ENCODE data around the gene TTF1. TPM values are rescaled to one million over a fixed set of nuclear protein-coding genes. Genes with fewer than 3 reads are reported as not detected.

TTF1 gene
- total RNA-seq, 1 donor from 2014 or later, result 34.8 TPM

DNA sequence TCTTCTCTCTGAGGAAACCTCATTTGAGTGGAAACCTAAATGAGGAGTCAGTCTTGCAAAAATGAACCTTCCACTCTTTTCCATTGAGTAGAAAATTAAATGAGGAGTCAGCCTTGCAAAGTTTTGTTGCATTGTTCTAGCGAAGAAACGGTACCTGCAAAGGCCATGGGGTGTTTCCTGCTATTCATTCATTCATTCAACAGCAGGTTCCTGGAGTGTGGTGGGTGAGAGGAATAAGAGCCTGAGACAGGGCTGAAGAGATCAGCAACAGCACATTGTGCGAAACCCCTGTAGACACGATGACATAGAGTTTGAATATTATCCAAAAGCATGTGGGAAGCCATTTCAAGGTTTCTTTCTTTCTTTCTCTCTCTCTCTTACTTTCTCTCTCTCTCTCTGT is 37.2 kb downstream of the TTF1 start:
- Mint-ChIP-seq H3K36me3 (ENCODE audit: low read depth) (peaks cover 6% of the 10 kb centered on the region), H3K4me3 (no peak overlapping the region)
- intact Hi-C loops (cut with micrococcal nuclease), result no loop called here

DNA sequence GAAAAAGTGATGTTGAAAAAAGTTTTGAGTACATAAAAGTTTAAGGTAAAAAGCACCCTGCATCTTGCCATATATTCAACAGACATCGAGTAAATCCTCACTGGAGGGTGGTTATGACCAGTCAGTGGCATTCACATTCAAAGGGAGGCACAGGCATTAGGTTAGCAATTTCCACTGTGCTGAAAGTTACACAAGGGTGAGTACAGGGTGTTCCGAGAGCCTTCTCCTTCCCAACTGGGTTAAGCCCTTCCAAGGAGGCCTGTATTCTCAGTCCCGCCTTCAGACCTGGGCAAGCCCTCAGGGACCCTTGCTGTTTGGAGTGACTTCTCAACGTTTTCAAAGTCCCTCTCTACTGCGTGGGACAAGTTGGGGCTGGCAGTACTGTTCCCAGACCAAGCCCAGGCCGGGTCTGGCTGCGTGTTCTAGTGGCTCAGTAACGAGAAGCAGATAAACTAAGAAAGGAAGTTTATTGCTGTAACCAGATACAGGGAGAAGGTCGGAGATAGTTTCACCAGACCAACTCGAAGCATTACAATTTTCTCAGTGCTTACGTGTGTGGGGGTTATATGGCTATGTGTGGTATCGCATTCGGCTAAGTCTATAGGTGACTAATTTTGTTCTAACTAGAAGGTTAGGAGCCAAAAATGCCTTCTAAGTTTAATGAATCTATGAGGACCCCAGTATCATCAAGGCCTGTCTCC is 38.9 kb downstream of the TTF1 start:
- Mint-ChIP-seq H3K4me3 (no peak overlapping the region), H3K27ac (no peak overlapping the region), H3K4me1 (peaks cover 5% of the 10 kb centered on the region), H3K36me3 (ENCODE audit: low read depth) (peaks cover 4% of the 10 kb centered on the region), H3K27me3 (peaks cover 2% of the 10 kb centered on the region), H3K9me3 (no peaks in the 10 kb centered on the region)
- intact Hi-C loops (cut with micrococcal nuclease), result no loop called here
- DNase-seq, result no peak

More for the DNA sequence above, 37.2 kb downstream of the TTF1 start:
- DNase-seq, result no peak
- peaks cover 2% of the 10 kb centered on the region for H3K27me3 Mint-ChIP-seq
- no peak overlapping the region for H3K27ac Mint-ChIP-seq
- H3K9me3 Mint-ChIP-seq, result no peaks in the 10 kb centered on the region
- peaks cover 15% of the 10 kb centered on the region for H3K4me1 Mint-ChIP-seq

DNA sequence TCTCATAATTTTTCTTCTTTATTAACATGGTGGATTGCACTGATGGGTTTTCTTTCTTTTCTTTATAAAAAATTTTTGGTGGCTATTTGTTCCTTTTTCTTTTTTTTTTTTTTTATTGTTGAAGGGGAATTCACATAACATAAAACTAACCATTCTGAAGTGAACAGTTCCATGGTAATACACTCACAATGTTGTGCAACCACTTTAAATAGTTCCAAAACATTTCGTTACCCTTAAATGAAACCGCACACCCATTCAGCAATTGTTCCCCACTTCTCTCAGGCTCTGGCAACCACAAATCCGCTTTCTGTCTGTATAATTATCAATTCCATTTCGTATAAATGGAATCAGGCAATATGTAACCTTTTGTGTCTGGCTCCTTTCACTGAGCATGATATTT is 40.2 kb downstream of the TTF1 start:
- H3K4me3 Mint-ChIP-seq, result no peak overlapping the region
- no peak for DNase-seq
- H3K9me3 Mint-ChIP-seq, result no peaks in the 10 kb centered on the region
- no peak overlapping the region for H3K27ac Mint-ChIP-seq
- H3K36me3 Mint-ChIP-seq (ENCODE audit: low read depth), result no peaks in the 10 kb centered on the region
- peaks cover 2% of the 10 kb centered on the region for H3K27me3 Mint-ChIP-seq
- no peaks in the 10 kb centered on the region for H3K4me1 Mint-ChIP-seq
- intact Hi-C loops (cut with micrococcal nuclease), result no loop called here

DNA sequence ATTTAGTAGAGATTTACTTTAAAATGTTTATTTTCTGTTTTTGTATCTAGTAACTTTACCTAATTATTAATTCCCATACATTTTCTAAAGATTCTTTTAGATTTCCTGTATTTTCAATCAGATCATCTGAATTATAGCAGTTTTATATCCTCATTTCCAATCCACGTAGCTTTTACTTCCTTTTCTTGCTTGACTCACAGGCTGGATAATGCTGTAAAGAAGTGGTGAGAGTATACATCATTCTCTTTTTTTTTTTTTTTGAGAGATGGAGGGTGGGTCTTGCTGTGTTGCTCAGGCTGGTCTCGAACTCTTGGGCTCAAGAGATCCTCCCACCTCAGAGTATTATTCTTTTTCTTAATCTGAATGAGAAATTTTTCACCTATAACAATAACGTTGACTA is 40.7 kb downstream of the TTF1 start:
- no peak overlapping the region for H3K4me3 Mint-ChIP-seq
- H3K27ac Mint-ChIP-seq, result no peak overlapping the region
- H3K36me3 Mint-ChIP-seq (ENCODE audit: low read depth), result no peaks in the 10 kb centered on the region
- H3K27me3 Mint-ChIP-seq, result peaks cover 2% of the 10 kb centered on the region
- H3K9me3 Mint-ChIP-seq, result no peaks in the 10 kb centered on the region
- no peak for DNase-seq
- no peaks in the 10 kb centered on the region for H3K4me1 Mint-ChIP-seq
- intact Hi-C loops (cut with micrococcal nuclease), result no loop called here

DNA sequence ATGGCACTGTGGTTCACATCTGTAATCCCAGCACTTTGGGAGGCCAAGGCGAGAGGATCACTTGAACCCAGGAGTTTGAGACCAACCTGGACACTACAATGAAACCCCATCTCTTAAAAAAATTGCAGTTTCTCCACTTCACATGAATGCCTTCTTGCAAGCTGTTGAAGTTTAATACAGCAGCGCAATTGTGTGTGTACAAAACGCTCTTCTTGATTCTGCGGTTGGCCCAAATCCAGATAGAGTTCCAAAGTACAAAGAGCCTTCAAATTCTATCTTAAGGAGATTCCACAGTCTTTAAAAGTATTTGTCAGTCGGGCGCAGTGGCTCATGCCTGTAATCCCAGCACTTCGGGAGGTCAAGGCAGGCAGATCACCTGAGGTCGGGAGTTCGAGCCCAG is 42.6 kb downstream of the TTF1 start:
- Mint-ChIP-seq H3K9me3 (no peaks in the 10 kb centered on the region), H3K27ac (no peak overlapping the region), H3K27me3 (peaks cover 4% of the 10 kb centered on the region), H3K4me3 (no peak overlapping the region), H3K36me3 (ENCODE audit: low read depth) (peaks cover 2% of the 10 kb centered on the region), H3K4me1 (peaks cover 2% of the 10 kb centered on the region)
- intact Hi-C loops (cut with micrococcal nuclease), result no loop called here
- DNase-seq, result no peak

DNA sequence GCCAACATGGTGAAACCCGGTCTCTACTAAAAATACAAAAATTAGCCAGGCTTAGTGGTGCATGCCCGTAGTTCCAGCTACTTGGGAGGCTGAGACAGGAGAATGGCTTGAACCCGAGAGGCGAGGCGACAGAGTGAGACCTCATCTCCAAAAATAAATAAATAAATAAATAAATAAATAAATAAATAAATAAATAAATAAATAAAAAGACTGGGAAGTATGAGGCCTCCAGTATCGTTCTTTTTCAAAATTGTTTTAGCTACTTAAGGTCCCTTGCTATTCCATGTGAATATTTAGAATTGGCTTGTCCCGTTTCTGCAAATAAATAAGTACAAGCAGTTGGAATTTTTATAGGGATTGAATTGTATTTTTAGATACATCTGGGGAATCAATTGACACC is 48.9 kb downstream of the TTF1 start:
- Mint-ChIP-seq H3K27ac (no peak overlapping the region), H3K36me3 (ENCODE audit: low read depth) (peaks cover 18% of the 10 kb centered on the region), H3K27me3 (peaks cover 4% of the 10 kb centered on the region), H3K4me3 (no peak overlapping the region), H3K9me3 (no peaks in the 10 kb centered on the region), H3K4me1 (peaks cover 24% of the 10 kb centered on the region)
- no peak for DNase-seq
- intact Hi-C loops (cut with micrococcal nuclease), result no loop called here

DNA sequence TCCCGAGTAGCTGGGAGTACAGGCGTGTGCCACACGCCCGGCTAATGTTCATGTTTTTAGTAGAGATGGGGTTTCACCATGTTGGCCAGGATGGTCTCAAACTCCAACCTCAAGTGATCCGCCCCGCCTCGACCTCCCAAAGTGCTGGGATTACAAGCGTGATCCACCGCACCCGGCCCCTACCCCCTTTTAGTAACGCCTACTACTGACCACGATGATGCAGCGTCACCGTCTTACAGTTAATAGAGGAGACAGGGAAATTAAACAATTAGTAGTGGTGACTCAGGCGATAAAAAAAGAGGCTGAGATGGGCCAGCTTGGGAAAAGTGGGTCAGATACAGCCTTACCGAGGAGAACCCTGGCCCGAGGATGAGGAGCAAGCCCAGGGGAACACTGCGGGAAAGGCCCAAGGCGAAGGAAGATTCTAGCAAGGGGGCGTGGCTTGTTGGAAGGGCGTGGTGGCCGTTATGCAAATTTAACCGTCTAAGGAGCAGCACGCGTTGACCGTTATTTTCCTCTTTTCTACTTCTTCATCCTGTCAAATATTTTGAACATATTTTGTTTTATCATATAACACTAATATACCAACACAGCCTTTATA is 50.2 kb downstream of the TTF1 start:
- Mint-ChIP-seq H3K4me3 (peak overlapping the region; percentile 45), H3K4me1 (peaks cover 36% of the 10 kb centered on the region), H3K27ac (no peak overlapping the region), H3K27me3 (peaks cover 4% of the 10 kb centered on the region), H3K36me3 (ENCODE audit: low read depth) (peaks cover 29% of the 10 kb centered on the region), H3K9me3 (no peaks in the 10 kb centered on the region)
- intact Hi-C loops (cut with micrococcal nuclease), result no loop called here
- no peak for DNase-seq

DNA sequence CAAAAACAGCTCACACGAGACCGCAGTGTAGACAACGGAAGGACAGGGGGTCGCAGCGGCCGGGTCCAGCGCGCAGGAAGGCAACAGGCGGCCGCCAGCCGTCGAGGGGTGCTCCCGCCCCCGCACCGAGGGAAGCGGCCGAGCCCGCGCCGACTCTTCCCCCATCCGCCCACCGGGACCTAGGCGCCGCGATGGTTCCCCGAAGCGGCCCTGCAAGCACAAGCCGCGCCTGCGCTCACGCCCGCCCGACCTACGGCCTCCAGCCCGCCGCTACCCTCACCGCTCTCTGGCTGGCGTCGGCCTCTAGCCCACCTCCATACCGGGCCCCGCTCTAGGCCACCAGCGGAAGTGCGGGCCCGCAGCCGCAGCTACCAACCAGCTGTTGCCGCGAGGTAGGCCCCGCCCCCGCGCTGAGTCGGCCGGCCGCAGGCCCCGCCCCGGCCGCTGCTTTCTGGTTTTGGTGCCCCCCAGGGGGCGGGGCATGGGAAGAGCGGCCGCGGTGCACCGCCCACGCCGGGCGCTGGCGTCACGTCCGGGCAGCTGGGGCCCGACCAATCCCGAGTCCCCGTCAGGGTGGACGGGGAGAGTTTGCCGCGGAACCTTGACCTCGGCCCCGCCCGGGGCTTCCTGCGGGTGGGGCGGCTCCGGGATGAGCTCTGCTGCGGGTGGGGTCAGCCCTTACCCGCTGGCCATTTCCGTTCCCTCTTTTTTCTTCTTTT is 51.8 kb downstream of the TTF1 start, which contains the start of gene SETX:
TSS of gene SETX (minus strand) at position 350 of the 719 bp plus-strand sequence. CDS start 5,558 bp downstream, outside the sequence.
- Mint-ChIP-seq H3K9me3 (no peaks in the 10 kb centered on the region), H3K36me3 (ENCODE audit: low read depth) (peaks cover 35% of the 10 kb centered on the region), H3K4me1 (peaks cover 36% of the 10 kb centered on the region), H3K27me3 (peaks cover 2% of the 10 kb centered on the region), H3K4me3 (peak within 1 kb of the TSS; percentile 74), H3K27ac (peak within 1 kb of the TSS; percentile 98)
- peak; percentile 97 for DNase-seq
- intact Hi-C loops (cut with micrococcal nuclease), result loop anchor here (1.0 to 5.0 kb wide), 4 partner anchors 52 to 1077 kb away; partner anchors contain the start of genes FAM78A, GTF3C4 and TTF1

DNA sequence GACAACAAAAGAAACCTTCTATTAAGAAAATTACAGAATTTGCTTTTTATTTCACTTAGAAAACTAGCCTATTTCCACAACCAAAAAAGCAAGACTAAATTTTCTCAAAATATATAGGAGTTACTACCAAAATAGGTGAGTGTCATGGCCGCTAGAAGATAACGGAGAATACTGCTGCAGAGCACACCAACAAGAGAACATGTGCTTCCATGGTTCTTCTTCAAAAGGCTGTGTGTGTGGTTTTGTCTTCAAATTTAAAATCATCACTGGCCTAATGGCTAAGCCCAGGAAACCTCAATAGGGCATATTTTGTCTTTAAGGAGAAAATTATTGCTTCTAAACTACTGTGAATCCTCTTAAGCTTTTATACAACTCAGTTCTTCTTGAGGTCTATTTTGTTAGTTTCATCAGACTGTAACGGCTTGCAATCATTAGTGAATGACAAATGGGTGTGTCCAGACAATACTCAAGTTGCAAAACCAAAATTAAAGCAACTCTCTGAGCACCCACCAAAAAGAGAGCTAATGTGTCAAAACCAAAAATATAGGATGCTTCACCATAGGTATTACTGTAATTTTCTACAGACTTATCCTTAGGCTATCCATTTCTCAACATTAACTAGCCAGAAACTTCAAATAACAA is 55.1 kb downstream of the TTF1 start:
- no peak for DNase-seq
- peaks cover 55% of the 10 kb centered on the region for H3K36me3 Mint-ChIP-seq (ENCODE audit: low read depth)

DNA sequence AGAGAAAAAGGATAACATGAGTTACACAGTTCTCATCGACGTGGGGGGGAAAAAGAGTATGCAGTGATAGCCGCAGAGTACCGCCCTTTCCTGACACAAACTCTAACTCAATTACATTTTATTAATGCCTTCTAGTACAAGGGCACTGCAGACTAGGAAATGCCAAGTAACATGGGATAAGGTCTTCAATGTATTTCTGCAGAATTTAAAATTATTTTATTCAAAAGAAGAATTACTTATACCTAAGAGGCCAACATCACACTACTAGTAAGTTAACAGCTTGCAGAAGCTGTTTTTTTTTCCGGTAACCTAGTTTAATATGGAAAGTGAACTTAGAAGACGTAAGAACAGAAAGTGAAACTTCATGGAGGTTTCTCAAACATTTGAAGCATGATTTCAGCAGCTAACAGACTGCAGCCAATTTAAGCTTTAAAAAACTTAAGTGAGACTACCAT is 55.8 kb downstream of the TTF1 start:
- peak overlapping the region; percentile 65 for H3K27ac Mint-ChIP-seq
- intact Hi-C loops (cut with micrococcal nuclease), result loop anchor here (1.0 to 5.0 kb wide), 4 partner anchors 53 to 1074 kb away; partner anchors contain the start of genes FAM78A and GTF3C4
- H3K36me3 Mint-ChIP-seq (ENCODE audit: low read depth), result peaks cover 60% of the 10 kb centered on the region
- peaks cover 43% of the 10 kb centered on the region for H3K4me1 Mint-ChIP-seq
- no peaks in the 10 kb centered on the region for H3K9me3 Mint-ChIP-seq
- H3K4me3 Mint-ChIP-seq, result peak overlapping the region; percentile 74
- H3K27me3 Mint-ChIP-seq, result no peaks in the 10 kb centered on the region
- DNase-seq, result peak; percentile 80

More for the DNA sequence above, 55.1 kb downstream of the TTF1 start:
- H3K27ac Mint-ChIP-seq, result peak overlapping the region; percentile 65
- peak overlapping the region; percentile 74 for H3K4me3 Mint-ChIP-seq
- intact Hi-C loops (cut with micrococcal nuclease), result loop anchor here (5.0 kb wide), 3 partner anchors 136 to 1074 kb away; partner anchors contain the start of genes FAM78A and GTF3C4
- H3K27me3 Mint-ChIP-seq, result no peaks in the 10 kb centered on the region
- no peaks in the 10 kb centered on the region for H3K9me3 Mint-ChIP-seq
- H3K4me1 Mint-ChIP-seq, result peaks cover 43% of the 10 kb centered on the region

DNA sequence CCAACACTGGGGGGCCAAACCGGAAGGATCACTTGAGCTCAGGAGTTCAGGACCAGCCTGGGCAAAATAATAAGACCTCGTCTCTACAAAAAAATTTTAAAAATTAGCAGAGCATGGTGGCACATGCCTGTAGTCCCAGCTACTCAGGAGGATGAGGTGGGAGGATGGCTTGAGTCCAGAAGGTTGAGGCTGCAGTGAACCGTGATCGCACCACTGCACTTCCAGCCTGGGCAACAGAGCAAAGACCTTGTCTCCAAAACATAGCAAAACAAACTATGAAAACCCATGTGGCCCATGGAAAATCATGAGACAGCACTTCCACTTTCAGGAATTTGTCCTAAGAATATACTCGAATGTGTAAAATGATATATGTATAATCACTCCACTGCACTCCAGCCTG is 58.0 kb downstream of the TTF1 start:
- Mint-ChIP-seq H3K27me3 (no peaks in the 10 kb centered on the region), H3K4me1 (peaks cover 38% of the 10 kb centered on the region), H3K36me3 (ENCODE audit: low read depth) (peaks cover 67% of the 10 kb centered on the region), H3K27ac (peak overlapping the region; percentile 85), H3K9me3 (no peaks in the 10 kb centered on the region), H3K4me3 (no peak overlapping the region)
- intact Hi-C loops (cut with micrococcal nuclease), result no loop called here
- no peak for DNase-seq

DNA sequence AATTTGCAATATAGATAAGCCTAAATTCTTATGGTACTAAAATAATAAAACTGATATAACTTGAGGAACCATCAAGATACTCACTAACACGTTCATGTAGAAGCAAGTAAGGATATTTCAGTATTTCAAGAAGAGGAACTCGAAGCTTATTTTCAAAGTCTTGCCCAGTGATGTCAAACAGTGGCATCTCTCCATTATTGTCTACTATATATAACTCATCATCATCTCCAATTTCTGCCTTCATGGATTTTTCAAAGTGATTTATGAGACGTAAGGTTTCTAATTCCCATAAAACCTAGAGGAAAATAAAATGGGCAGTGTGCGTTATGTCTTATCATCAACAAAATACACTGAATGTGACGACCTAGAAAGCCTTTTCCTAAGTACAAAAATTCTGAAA is 60.5 kb downstream of the TTF1 start:
- Mint-ChIP-seq H3K27me3 (no peaks in the 10 kb centered on the region), H3K36me3 (ENCODE audit: low read depth) (peaks cover 66% of the 10 kb centered on the region), H3K4me3 (no peak overlapping the region), H3K9me3 (no peaks in the 10 kb centered on the region), H3K27ac (no peak overlapping the region), H3K4me1 (peaks cover 18% of the 10 kb centered on the region)
- intact Hi-C loops (cut with micrococcal nuclease), result no loop called here
- DNase-seq, result no peak

DNA sequence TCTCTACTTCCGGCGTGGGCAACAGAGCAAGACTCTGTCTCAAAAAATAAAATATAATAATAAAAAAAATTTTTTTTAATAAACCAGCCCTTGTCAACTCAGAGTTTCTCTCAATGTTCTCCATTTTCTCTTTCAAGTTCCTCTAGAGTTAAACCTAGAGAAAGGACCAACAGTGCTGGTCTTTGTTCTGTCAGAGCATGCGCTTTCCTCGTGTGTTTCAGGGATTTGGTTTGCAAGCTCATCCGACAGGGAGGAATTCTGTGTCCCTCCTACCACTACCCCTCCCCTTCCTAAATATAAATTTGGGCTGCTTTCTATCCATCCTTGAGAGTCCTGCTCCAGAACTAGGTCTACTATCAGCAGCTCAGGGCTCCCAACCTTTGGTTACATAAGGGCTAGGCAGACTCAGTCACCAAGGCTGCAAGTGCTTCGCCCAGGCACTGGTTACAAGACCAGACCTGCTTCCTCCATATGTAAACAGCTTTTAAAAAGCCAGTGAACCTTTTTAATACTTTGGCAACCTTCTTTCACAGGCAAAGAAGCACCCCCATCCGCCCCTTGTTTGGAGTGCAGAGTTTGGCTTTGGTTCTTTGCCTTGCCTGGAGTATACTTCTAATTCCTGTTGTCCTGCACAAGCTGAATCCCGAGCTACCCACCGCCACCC is 65.3 kb downstream of the TTF1 start:
- no peaks in the 10 kb centered on the region for H3K9me3 Mint-ChIP-seq
- peaks cover 13% of the 10 kb centered on the region for H3K4me1 Mint-ChIP-seq
- H3K4me3 Mint-ChIP-seq, result no peak overlapping the region
- no peak for DNase-seq
- H3K27me3 Mint-ChIP-seq, result no peaks in the 10 kb centered on the region
- no peak overlapping the region for H3K27ac Mint-ChIP-seq
- intact Hi-C loops (cut with micrococcal nuclease), result no loop called here
- H3K36me3 Mint-ChIP-seq (ENCODE audit: low read depth), result peaks cover 78% of the 10 kb centered on the region
